Dendritic cell treated with granulocyte-macrophage colony-stimulating factor and Interleukin-4, amounts not matched to agents 40 ng/mL and 50 ng/mL, for 4 days (primary cell): ENCODE measurements around the gene HS3ST2.
"Not testable (repeated sequence)": the region's sequence is repeated elsewhere in the genome, so short reads cannot be mapped to it uniquely, and the experiment has no call there.

Source experiments
- H3K27ac Mint-ChIP-seq: one replicate; pipeline ENCODE4 v1.8.0; 2022; ENCODE audit warnings: mild to moderate bottlenecking, mixed read lengths
- H3K27me3 Mint-ChIP-seq: one replicate; pipeline ENCODE4 v1.8.0; 2022; ENCODE audit warnings: mild to moderate bottlenecking, mixed read lengths
- H3K36me3 Mint-ChIP-seq: one replicate; pipeline ENCODE4 v1.8.0; 2022; ENCODE audit warnings: low read depth, mixed read lengths
- H3K4me1 Mint-ChIP-seq: one replicate; pipeline ENCODE4 v1.8.0; 2022; ENCODE audit warnings: low read depth, mixed read lengths
- H3K4me3 Mint-ChIP-seq: one replicate; pipeline ENCODE4 v1.8.0; 2022; ENCODE audit warnings: mild to moderate bottlenecking, moderate library complexity, mixed read lengths
- H3K9me3 Mint-ChIP-seq: one replicate; pipeline ENCODE4 v1.8.0; 2022; ENCODE audit warnings: mixed read lengths
- intact Hi-C: fragments of 100-400 bp; cut with micrococcal nuclease; formaldehyde crosslinking; loops from one replicate; pipeline ENCODE4 v1.15.0; 2022

HS3ST2 gene

DNA sequence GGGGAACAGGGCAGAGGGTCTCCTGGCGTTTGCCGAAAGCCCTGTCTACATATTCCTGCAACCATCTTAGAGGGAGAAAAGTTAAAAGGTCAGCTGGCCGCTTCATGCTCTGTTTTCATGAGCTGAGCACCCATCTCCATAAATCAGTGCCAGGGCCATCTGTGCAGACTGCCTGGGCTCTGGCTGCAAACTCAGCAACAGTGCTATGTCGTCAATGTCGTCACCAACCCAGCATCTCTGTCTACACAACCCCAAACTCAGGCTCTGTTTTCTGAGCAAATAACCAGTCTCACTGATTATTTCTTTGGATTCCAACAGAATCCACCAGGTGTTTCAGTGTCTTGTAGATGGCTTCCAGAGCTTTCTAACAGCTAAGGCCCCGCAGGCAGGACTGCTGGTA lies 65.0 kb downstream of the HS3ST2 start:
- H3K9me3 Mint-ChIP-seq = no peaks in the 10 kb centered on the region
- no peak overlapping the region for H3K27ac Mint-ChIP-seq
- intact Hi-C loops = no loop called here
- peaks cover 12% of the 10 kb centered on the region for H3K27me3 Mint-ChIP-seq
- no peaks in the 10 kb centered on the region for H3K36me3 Mint-ChIP-seq
- no peaks in the 10 kb centered on the region for H3K4me1 Mint-ChIP-seq
- H3K4me3 Mint-ChIP-seq = no peak overlapping the region

DNA sequence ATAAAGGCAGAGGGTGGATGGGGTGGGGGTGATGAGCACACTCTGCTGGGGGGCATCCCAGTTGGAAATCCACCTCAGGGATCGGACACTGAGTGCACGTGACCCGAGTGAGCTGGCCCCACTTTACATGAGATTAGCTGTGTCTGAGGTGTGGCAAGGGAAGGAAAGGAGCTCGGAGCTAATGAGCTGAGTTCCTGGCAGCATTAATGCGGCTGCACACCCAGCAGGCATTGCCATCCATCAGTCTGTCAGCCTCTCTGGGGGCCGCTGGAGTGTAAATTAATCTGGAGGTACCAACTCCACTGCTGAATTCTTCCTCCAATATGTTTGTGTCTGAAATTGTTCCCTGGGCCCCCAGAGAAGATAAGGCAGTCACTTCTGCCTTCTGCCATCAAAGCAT lies 65.5 kb downstream of the HS3ST2 start:
- Mint-ChIP-seq H3K9me3 (no peaks in the 10 kb centered on the region), H3K27ac (no peak overlapping the region), H3K27me3 (peaks cover 11% of the 10 kb centered on the region), H3K36me3 (no peaks in the 10 kb centered on the region), H3K4me1 (no peaks in the 10 kb centered on the region), H3K4me3 (no peak overlapping the region)
- intact Hi-C loops = no loop called here

DNA sequence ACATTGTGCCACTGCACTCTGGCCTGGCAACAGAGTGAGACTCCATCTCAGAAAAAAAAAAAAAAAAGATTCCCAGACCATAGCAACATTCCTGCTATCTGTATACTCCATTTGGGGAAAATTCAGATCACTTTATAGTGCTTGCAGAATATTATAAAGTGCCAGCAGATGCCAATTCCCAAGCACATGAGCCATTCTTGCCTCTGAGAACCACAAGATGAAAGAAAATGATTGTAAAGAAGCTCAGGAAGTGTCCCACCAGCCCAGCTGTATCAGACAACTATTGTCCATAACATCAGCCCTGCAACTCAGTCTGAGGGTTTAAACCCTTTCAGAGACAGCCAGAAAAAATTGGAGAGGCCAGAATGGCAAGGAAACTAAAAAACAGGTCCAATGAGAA lies 69.0 kb downstream of the HS3ST2 start:
- Mint-ChIP-seq H3K36me3 (no peaks in the 10 kb centered on the region), H3K9me3 (no peaks in the 10 kb centered on the region), H3K27ac (no peak overlapping the region), H3K4me1 (no peaks in the 10 kb centered on the region), H3K27me3 (peaks cover 22% of the 10 kb centered on the region), H3K4me3 (no peak overlapping the region)
- intact Hi-C loops = no loop called here

DNA sequence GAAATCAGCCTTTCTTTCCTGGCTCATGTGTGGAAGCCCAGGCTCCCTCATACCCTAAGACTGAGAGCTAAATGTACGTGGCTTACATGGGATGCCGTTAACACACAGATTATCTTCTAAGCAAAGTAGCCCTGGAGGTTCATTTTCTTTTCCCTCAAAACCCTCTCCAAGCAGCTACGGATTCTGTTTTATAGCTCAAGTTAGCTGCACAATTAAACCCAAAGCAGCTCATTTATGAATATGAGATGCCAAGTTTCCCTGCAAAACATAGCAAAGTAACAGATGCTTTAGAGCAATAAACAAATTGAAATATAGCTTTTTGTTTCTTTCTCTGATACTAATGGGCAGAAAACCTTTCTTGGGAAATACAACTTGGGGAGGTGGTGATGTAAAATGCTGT lies 72.0 kb downstream of the HS3ST2 start:
- H3K27ac Mint-ChIP-seq = no peak overlapping the region
- no peaks in the 10 kb centered on the region for H3K9me3 Mint-ChIP-seq
- H3K36me3 Mint-ChIP-seq = no peaks in the 10 kb centered on the region
- H3K27me3 Mint-ChIP-seq = peaks cover 22% of the 10 kb centered on the region
- no peak overlapping the region for H3K4me3 Mint-ChIP-seq
- no peaks in the 10 kb centered on the region for H3K4me1 Mint-ChIP-seq
- intact Hi-C loops = no loop called here

DNA sequence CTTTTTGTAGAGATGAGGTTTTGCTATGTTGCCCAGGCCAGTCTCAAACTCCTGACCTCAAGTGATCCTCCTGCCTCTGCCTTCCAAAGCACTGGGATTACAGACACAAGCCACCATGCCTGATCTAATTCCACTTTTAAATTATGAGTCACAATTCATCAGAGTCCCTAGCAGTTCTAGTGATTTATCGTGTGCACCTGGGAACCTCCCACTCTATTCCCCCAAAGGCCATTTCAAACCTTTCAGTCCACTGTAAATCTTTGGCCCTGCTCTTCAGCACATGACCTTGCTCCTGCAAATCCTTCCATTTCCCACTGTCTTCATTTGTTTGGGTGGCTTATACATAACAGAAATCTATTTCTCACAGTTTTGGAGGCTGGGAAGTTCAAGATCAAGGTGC lies 73.0 kb downstream of the HS3ST2 start:
- Mint-ChIP-seq H3K4me1 (no peaks in the 10 kb centered on the region), H3K4me3 (no peak overlapping the region), H3K27ac (no peak overlapping the region), H3K36me3 (no peaks in the 10 kb centered on the region), H3K9me3 (no peaks in the 10 kb centered on the region), H3K27me3 (peaks cover 18% of the 10 kb centered on the region)
- intact Hi-C loops = no loop called here

DNA sequence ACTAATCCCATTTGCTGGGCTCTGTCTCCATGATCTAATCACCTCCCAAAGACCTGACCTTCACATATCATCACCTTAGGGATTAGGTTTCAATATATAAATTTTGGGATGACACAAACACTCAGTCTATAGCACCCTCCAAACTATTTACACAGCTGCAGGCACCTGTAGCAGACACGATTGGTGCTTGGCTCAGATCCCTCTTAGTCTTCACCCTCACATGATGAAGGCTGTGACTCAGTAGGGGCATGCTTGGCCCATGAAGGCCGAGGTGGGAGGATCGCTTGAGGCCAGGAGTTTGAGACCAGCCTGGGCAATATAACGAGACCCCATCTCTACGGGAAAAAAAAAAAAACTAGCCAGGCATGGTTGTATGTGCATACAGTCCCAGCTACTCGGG lies 73.5 kb downstream of the HS3ST2 start:
- intact Hi-C loops = no loop called here

DNA sequence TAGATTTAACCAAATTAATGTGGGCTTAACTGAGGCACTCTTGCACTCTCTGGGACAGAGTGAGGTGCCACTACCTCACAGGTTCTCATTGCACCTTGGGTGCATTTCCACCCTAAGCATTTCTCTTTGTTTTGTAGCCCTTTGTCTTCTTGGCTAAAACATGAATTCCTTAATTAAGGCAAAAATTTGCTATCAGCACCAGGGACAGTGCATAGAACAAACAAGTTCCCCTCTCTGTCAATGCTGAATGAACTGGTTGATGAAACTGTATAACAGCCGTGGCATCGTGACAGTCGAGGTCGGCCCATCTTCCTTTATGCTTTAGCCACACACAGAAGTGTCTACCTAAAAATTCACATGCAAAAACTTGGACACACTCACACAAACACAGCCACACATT lies 74.8 kb downstream of the HS3ST2 start:
- H3K27ac Mint-ChIP-seq = no peak overlapping the region

More for the DNA sequence above, 73.5 kb downstream of the HS3ST2 start:
- Mint-ChIP-seq H3K4me3 (no peak overlapping the region), H3K27me3 (peaks cover 18% of the 10 kb centered on the region), H3K27ac (no peak overlapping the region), H3K4me1 (no peaks in the 10 kb centered on the region), H3K36me3 (no peaks in the 10 kb centered on the region), H3K9me3 (no peaks in the 10 kb centered on the region)

DNA sequence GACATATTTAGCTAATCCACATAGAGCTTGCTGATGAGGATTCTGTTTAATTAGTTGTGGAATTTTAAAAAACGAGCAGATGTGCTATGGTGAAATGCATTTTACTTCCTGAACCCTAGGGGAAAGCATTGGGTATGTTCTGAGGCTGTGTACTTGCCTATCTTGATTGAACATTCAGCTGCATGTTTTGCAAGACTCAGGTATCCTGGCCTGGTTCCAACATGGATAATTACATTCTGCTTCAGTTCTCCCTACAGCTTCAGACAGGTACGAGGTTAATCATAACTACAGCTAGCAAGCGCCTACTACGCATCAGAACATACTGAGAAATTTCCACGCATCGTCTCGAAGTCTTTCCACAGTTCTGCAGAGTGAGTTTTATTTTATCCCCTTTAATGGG lies 77.0 kb downstream of the HS3ST2 start:
- Mint-ChIP-seq H3K9me3 (no peaks in the 10 kb centered on the region), H3K27ac (no peak overlapping the region), H3K4me3 (no peak overlapping the region), H3K36me3 (no peaks in the 10 kb centered on the region), H3K27me3 (peaks cover 18% of the 10 kb centered on the region), H3K4me1 (no peaks in the 10 kb centered on the region)
- intact Hi-C loops = no loop called here

More for the DNA sequence above, 74.8 kb downstream of the HS3ST2 start:
- Mint-ChIP-seq H3K4me1 (no peaks in the 10 kb centered on the region), H3K36me3 (no peaks in the 10 kb centered on the region), H3K27me3 (peaks cover 11% of the 10 kb centered on the region), H3K9me3 (no peaks in the 10 kb centered on the region), H3K4me3 (no peak overlapping the region)
- intact Hi-C loops = no loop called here

DNA sequence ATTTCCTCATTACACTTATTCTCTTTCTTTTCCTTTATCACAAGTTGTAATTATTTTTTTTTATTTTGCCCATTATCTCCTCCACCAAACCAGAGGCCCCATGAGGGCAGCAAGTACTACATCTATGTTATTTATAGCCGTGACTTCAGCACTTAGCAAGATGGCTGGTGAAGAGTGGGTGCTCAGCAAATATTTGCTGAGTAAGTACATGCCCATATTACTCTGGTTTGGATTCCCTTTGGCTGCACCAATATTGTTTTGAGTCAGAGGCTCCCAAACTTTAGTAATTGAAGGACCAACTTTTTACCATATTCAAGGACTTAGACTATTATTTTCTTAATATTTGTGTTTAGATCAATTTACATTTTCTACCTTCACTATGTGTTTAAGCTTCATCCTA lies 83.2 kb downstream of the HS3ST2 start:
- H3K27me3 Mint-ChIP-seq = peaks cover 27% of the 10 kb centered on the region
- H3K9me3 Mint-ChIP-seq = no peaks in the 10 kb centered on the region
- no peaks in the 10 kb centered on the region for H3K4me1 Mint-ChIP-seq
- H3K27ac Mint-ChIP-seq = no peak overlapping the region
- intact Hi-C loops = loop anchor here (5.0 kb wide), 1 partner anchor 535 kb away; no protein-coding TSS in a partner anchor
- H3K4me3 Mint-ChIP-seq = no peak overlapping the region
- H3K36me3 Mint-ChIP-seq = no peaks in the 10 kb centered on the region

DNA sequence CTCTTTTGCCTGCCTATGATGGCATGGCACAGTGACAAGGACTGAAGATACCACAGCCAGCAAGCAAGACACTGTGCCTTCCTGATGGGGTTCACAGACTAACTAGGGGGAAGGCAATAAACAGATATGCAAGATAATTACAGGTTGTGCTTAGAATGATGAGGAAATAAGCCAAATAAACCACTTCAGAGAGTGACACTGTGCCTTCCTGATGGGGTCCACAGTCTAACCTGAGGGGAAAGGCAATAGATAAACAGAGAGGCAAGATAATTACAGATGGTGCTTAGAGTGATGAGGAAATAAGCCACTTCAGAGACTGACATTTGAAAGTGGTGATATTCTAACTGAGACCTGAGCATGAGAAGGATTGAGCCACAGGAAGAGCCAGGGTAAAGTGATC lies 84.2 kb downstream of the HS3ST2 start:
- Mint-ChIP-seq H3K9me3 (no peaks in the 10 kb centered on the region), H3K27ac (no peak overlapping the region), H3K36me3 (no peaks in the 10 kb centered on the region), H3K4me1 (no peaks in the 10 kb centered on the region), H3K4me3 (no peak overlapping the region), H3K27me3 (peaks cover 27% of the 10 kb centered on the region)
- intact Hi-C loops = loop anchor here (2.0 to 5.0 kb wide), 2 partner anchors 163 to 534 kb away; no protein-coding TSS in a partner anchor

DNA sequence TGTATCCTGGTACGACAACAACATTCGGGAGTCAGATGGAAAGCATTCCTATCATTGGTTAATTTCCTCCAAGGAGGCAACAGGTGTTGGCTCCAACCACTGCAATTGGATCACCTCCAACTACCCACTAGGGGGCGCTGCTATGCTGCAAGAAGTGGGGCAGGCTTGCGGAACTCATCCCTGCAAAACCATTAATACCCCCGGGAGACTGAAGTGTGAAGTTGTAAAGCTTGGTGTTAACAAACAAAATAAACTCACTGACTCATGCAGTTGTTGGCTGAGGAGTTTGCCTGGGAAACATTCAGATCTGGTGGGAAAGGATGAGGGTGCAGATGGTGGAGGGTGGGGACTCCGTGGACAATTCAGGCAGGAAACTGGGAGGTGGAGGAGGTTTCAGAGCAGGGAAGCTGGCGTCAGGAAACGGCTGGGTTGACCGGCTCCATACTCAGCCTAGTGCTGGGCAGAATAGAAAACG lies 84.9 kb downstream of the HS3ST2 start:
- Mint-ChIP-seq H3K9me3 (no peaks in the 10 kb centered on the region), H3K27ac (no peak overlapping the region), H3K4me1 (no peaks in the 10 kb centered on the region), H3K27me3 (peaks cover 26% of the 10 kb centered on the region), H3K4me3 (no peak overlapping the region), H3K36me3 (no peaks in the 10 kb centered on the region)
- intact Hi-C loops = loop anchor here (1.0 to 5.0 kb wide), 3 partner anchors 49 to 533 kb away; no protein-coding TSS in a partner anchor

DNA sequence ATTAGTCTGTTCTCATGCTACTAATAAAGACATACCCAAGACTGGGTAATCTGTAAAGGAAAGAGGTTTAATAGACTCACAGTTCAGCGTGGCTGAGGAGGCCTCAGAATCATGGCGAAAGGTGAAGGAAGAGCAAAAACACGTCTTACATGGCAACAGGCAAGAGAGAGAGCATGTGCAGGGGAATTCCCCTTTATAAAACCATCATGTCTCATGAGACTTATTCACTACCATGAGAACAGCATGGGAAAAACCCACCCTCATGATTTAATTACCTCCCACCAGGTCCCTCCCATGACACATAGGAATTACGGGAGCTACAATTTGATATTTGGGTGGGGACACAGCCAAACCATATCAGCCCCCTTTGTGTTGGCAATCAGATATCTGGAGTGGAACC lies 85.6 kb downstream of the HS3ST2 start:
- intact Hi-C loops = loop anchor here (1.0 to 5.0 kb wide), 3 partner anchors 49 to 533 kb away; no protein-coding TSS in a partner anchor
- not testable (repeated sequence) for H3K4me1 Mint-ChIP-seq, H3K36me3 Mint-ChIP-seq, H3K4me3 Mint-ChIP-seq, H3K9me3 Mint-ChIP-seq, H3K27ac Mint-ChIP-seq
- peaks cover 20% of the 10 kb centered on the region for H3K27me3 Mint-ChIP-seq

DNA sequence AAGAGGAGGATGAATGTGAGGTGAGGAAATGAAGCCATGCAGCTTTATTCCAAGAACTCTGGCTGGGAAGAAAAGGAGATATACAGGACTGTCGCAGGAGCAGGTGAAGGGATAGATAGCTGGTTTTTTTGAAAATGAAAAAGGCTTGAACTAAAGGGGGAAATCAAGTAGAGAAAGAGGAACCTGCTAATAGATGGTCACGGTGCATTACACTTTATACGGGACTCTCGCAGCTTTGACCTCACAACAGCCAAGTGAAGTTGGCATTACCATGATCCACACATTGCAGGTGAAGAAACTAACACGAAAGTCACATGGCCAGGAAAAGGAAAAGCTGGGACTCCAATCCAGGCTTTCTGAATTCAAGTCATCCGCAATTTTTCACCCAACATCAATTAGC lies 86.9 kb downstream of the HS3ST2 start:
- Mint-ChIP-seq H3K4me3 (no peak overlapping the region), H3K4me1 (no peaks in the 10 kb centered on the region), H3K36me3 (no peaks in the 10 kb centered on the region), H3K27me3 (peaks cover 19% of the 10 kb centered on the region), H3K27ac (no peak overlapping the region), H3K9me3 (no peaks in the 10 kb centered on the region)
- intact Hi-C loops = no loop called here

DNA sequence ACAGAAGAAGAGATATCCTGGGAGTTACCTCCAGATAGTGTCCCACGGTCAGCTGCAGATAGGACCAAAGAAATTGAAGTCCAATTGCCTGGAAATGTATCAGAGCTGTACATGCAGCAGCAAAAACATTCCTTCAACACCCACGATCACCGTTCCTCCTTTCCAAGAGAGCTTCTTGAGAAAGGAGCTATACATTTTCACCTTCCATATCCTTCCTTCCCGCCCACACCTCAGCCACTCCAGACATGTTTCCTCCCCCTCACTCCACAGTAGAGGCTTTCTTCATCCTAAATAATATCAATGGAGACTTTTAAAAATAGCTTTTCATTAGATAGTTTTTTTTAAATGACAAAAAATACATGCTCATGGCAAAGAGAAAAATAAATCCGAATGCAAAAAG lies 87.6 kb downstream of the HS3ST2 start:
- Mint-ChIP-seq H3K4me3 (no peak overlapping the region), H3K9me3 (no peaks in the 10 kb centered on the region), H3K27me3 (peaks cover 17% of the 10 kb centered on the region), H3K36me3 (no peaks in the 10 kb centered on the region), H3K27ac (no peak overlapping the region), H3K4me1 (no peaks in the 10 kb centered on the region)
- intact Hi-C loops = no loop called here

DNA sequence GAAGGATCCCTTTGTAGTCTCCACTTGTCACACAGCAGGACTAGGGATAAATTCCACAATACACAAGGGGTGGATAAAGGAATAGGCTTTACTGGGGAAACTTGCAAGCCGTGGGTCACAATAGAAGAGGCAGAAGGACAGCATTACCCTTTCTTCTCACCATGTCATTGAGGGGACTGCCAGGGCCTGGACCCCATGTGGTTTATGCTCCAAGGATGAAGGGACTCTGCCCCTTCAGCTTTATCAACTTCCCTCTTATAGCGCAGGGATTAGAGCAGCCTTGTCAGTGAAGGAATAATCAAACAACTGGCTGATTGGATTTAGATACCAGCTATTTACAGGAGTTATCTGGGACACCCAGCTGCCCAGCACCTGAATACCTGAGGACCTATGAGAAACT lies 89.8 kb downstream of the HS3ST2 start:
- Mint-ChIP-seq H3K27me3 (peaks cover 17% of the 10 kb centered on the region), H3K4me1 (no peaks in the 10 kb centered on the region)

More for the DNA sequence above, 89.8 kb downstream of the HS3ST2 start:
- H3K4me3 Mint-ChIP-seq = no peak overlapping the region
- no peak overlapping the region for H3K27ac Mint-ChIP-seq
- H3K9me3 Mint-ChIP-seq = no peaks in the 10 kb centered on the region
- intact Hi-C loops = no loop called here
- H3K36me3 Mint-ChIP-seq = no peaks in the 10 kb centered on the region
